ENCODE data around the gene ZNF432. TPM values are rescaled to one million over a fixed set of nuclear protein-coding genes. Genes with fewer than 3 reads are reported as not detected.
"Not testable (repeated sequence)": the region's sequence is repeated elsewhere in the genome, so short reads cannot be mapped to it uniquely, and the experiment has no call there.

The ZNF432 gene
- 10 to 100 TPM in 3 of 4 donors, 1 to 10 TPM in 1; 10.0 to 17.1 (median 11.9) TPM for total RNA-seq
- 1 to 10 TPM; 1.8 to 5.2 (median 3.0) TPM for polyA plus RNA-seq

- peak within 1 kb of the TSS; percentile 90 to 94 (median 92) for H3K27ac ChIP-seq
- peak; percentile 34 to 79 (median 74) for TF ChIP-seq POLR2AphosphoS5 (IDR thresholded peaks at IDR 0.05)
- peak in 1 of 2 donors; percentile 27 for TF ChIP-seq POLR2A (IDR thresholded peaks at IDR 0.05)
- peak in 1 of 4 donors; percentile 8 for TF ChIP-seq EP300 (IDR thresholded peaks at IDR 0.05)
- TF ChIP-seq CTCF (IDR thresholded peaks at IDR 0.05) = no peak
- H3K4me1 ChIP-seq = peaks cover 0 to 4% (median 0%) of the 10 kb centered on the region in 4 donors
- peak within 1 kb of the TSS; percentile 57 to 71 (median 66) for H3K4me3 ChIP-seq
- H3K9me3 ChIP-seq = peaks cover 0 to 9% (median 4%) of the 10 kb centered on the region in 4 donors
- 1 to 3% methylated on average over 60 of the region's 60 CpGs for WGBS, 2 donors
- no peaks in the 10 kb centered on the region for H3K27me3 ChIP-seq
- intact Hi-C loops (cut with DNase I) = loop anchor here (2.0 kb wide), 4 partner anchors 20 to 62 kb away; partner anchors contain the start of genes ZNF350, ZNF614, ZNF615 and ZNF841
- peak; percentile 97 for DNase-seq
- H3K36me3 ChIP-seq = peaks cover 3 to 29% (median 6%) of the 10 kb centered on the region in 4 donors
Measured at GRCh38 chr19:52048555-52049501, at the start of gene ZNF432. TSS of gene ZNF432 (minus strand) at chr19:52048838. CDS start at chr19:52046868, 1,970 bp downstream.

GRCh38 chr19:52096416-52096815 is 47.8 kb upstream of the ZNF432 start:
- H3K4me3 ChIP-seq = peak overlapping the region in 1 of 4 donors; percentile 87
- intact Hi-C loops (cut with DNase I); DNase-seq; H3K27me3 ChIP-seq: not testable (repeated sequence)
- peaks cover 5 to 28% (median 10%) of the 10 kb centered on the region in 4 donors for H3K9me3 ChIP-seq
- H3K36me3 ChIP-seq = peaks cover 0 to 19% (median 3%) of the 10 kb centered on the region in 4 donors
- peak overlapping the region; percentile 71 to 86 (median 80) for H3K27ac ChIP-seq
- WGBS, 2 donors = 82 to 99% methylated on average over 3 of the region's 3 CpGs
- peaks cover 0 to 28% (median 20%) of the 10 kb centered on the region in 4 donors for H3K4me1 ChIP-seq

GRCh38 chr19:52095172-52096014 is 46.8 kb upstream of the ZNF432 start, which contains the start of gene ZNF841:
TSS of gene ZNF841 (minus strand) at chr19:52095765. CDS start at chr19:52084801, 10,964 bp downstream.
- intact Hi-C loops (cut with DNase I) = loop anchor here (1.0 to 2.0 kb wide), 2 partner anchors 47 to 109 kb away; partner anchors contain the start of genes ZNF350 and ZNF432
- peak within 1 kb of the TSS; percentile 69 to 91 (median 87) for H3K4me3 ChIP-seq
- peaks cover 5 to 28% (median 10%) of the 10 kb centered on the region in 4 donors for H3K9me3 ChIP-seq
- H3K36me3 ChIP-seq = peaks cover 0 to 26% (median 5%) of the 10 kb centered on the region in 4 donors
- no peaks in the 10 kb centered on the region for H3K27me3 ChIP-seq
- peak; percentile 98 for DNase-seq
- peaks cover 0 to 28% (median 20%) of the 10 kb centered on the region in 4 donors for H3K4me1 ChIP-seq
- 1 to 2% methylated on average over 59 of the region's 59 CpGs for WGBS, 2 donors
- H3K27ac ChIP-seq = peak within 1 kb of the TSS; percentile 71 to 86 (median 80)
- TF ChIP-seq EP300 (IDR thresholded peaks at IDR 0.05) (no peak), POLR2AphosphoS5 (IDR thresholded peaks at IDR 0.05) (peak; percentile 66 to 90 (median 88)), CTCF (IDR thresholded peaks at IDR 0.05) (no peak), POLR2A (IDR thresholded peaks at IDR 0.05) (peak; percentile 51 to 54)

- intact Hi-C loops (cut with DNase I) = loop anchor here (1.0 to 2.0 kb wide), 2 partner anchors 46 to 108 kb away; partner anchors contain the start of genes ZNF350 and ZNF432
- Histone ChIP-seq H3K36me3 (peaks cover 0 to 26% (median 5%) of the 10 kb centered on the region in 4 donors), H3K4me1 (peaks cover 0 to 28% (median 20%) of the 10 kb centered on the region in 4 donors), H3K27me3 (no peaks in the 10 kb centered on the region), H3K27ac (peak overlapping the region; percentile 71 to 86 (median 80)), H3K4me3 (peak overlapping the region; percentile 69 to 91 (median 87)), H3K9me3 (peaks cover 5 to 31% (median 10%) of the 10 kb centered on the region in 4 donors)
- TF ChIP-seq POLR2AphosphoS5 (IDR thresholded peaks at IDR 0.05) = no peak
- TF ChIP-seq EP300 (IDR thresholded peaks at IDR 0.05) = no peak
- TF ChIP-seq POLR2A (IDR thresholded peaks at IDR 0.05) = no peak
- TF ChIP-seq CTCF (IDR thresholded peaks at IDR 0.05) = no peak
- DNase-seq = no peak
- WGBS, 2 donors = 8 to 17% methylated on average over 12 of the region's 12 CpGs
Measured at GRCh38 chr19:52094526-52095130, 46.0 kb upstream of the ZNF432 start.
